ENCODE data around the gene B3GALT6.

The B3GALT6 gene

GRCh38 chr1:1236945-1237873, 5.2 kb downstream of the B3GALT6 start:
- no peak for TF ChIP-seq CTCF (IDR thresholded peaks at IDR 0.05; ENCODE audit: low read depth, low read length)
- DNase-seq (ENCODE audit: extremely low read depth, low read depth): no peak

DNA sequence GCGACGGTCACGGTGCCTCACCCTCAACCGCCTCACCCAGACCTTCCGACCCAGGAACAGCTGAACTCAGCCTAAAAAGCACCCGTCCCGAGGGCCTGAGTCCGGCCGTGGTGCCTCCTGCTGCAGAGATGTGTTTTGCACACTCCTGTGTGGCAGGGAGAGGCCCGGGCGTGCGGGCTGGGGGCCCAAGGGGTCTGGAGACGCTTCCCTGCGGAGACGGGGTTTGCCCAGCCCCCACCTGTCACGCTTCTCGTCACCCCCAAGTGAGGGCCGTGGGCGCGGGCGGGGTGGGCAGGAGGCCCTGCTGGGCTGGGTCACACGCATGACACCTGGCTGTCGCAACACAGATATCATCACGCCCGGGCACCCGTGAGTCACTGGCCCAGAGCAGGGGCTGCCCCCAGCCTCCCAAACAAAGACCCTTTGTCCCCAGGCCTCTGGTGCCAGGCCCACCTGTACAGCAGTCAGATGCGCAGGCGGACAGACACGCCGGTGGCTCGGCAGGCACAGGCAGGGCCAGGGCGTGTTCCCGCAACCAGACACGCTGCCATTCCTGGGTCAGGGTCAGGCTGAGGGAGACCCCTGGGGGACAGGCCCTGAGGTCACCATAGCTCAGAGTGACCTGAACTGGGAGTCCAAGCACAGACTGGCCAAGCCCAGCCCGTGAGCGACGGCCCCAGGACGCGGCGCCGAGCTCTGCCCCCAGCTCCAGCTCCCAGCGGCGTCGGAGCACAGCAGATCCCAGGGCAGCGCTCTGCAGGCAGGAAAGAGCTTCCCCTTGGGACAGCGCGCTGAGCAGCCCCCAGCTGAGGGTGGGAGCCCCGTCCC, 6.1 kb downstream of the B3GALT6 start:
- TF ChIP-seq CTCF (IDR thresholded peaks at IDR 0.05; ENCODE audit: low read depth, low read length): no peak
- no peak for DNase-seq (ENCODE audit: extremely low read depth, low read depth)

GRCh38 chr1:1238702-1239178, 6.7 kb downstream of the B3GALT6 start:
- no peak for DNase-seq (ENCODE audit: extremely low read depth, low read depth)
- TF ChIP-seq CTCF (IDR thresholded peaks at IDR 0.05; ENCODE audit: low read depth, low read length): no peak

- no peak for DNase-seq (ENCODE audit: extremely low read depth, low read depth)
- no peak for TF ChIP-seq CTCF (IDR thresholded peaks at IDR 0.05; ENCODE audit: low read depth, low read length)
Observed at GRCh38 chr1:1239227-1239613, 7.2 kb downstream of the B3GALT6 start.

- no peak for TF ChIP-seq CTCF (IDR thresholded peaks at IDR 0.05; ENCODE audit: low read depth, low read length)
- no peak for DNase-seq (ENCODE audit: extremely low read depth, low read depth)
Observed at GRCh38 chr1:1239614-1240347, 7.7 kb downstream of the B3GALT6 start.

GRCh38 chr1:1240348-1240732, 8.3 kb downstream of the B3GALT6 start:
- no peak for DNase-seq (ENCODE audit: extremely low read depth, low read depth)
- no peak for TF ChIP-seq CTCF (IDR thresholded peaks at IDR 0.05; ENCODE audit: low read depth, low read length)

Measured in AG09319 (cell line).